Measurements from ENCODE around the gene MOV10L1. TPM values are rescaled to one million over a fixed set of nuclear protein-coding genes. Genes with fewer than 3 reads are reported as not detected.

The MOV10L1 gene
- total RNA-seq, 1 donor from 2014 or later: not detected

GRCh38 chr22:50208430-50208938, 118.7 kb downstream of the MOV10L1 start:
- ATAC-seq (ENCODE audit: low read depth) (no peak), DNase-seq (no peak)
- Mint-ChIP-seq H3K36me3 (ENCODE audit: low read depth) (peaks cover 68% of the 10 kb centered on the region), H3K27ac (no peak overlapping the region), H3K4me3 (no peak overlapping the region), H3K27me3 (no peaks in the 10 kb centered on the region), H3K9me3 (no peaks in the 10 kb centered on the region), H3K4me1 (peaks cover 29% of the 10 kb centered on the region)
- intact Hi-C loops (cut with micrococcal nuclease): loop anchor here (5.0 to 10.0 kb wide), 3 partner anchors 176 to 354 kb away; partner anchors contain the start of genes IL17REL and ZBED4
- no peak for TF ChIP-seq CTCF (IDR thresholded peaks at IDR 0.05)
- ChIA-PET POLR2A (interaction anchor here (0.6 to 5.0 kb wide), 7 partner anchors 13 to 246 kb away, joined by 3 to 55 read pairs (median 5); no protein-coding TSS in a partner anchor), CTCF (interaction anchor here (1.1 to 4.0 kb wide), 4 partner anchors 18 to 278 kb away, joined by 4 to 39 read pairs (median 10); no protein-coding TSS in a partner anchor)

- CTCF ChIA-PET: interaction anchor here (1.1 to 4.0 kb wide), 4 partner anchors 18 to 278 kb away, joined by 4 to 39 read pairs (median 10); no protein-coding TSS in a partner anchor
- ATAC-seq (ENCODE audit: low read depth): no peak
Observed at GRCh38 chr22:50208939-50209892, 119.4 kb downstream of the MOV10L1 start.

GRCh38 chr22:50209893-50210292, 120.1 kb downstream of the MOV10L1 start:
- Mint-ChIP-seq H3K4me1 (peaks cover 27% of the 10 kb centered on the region), H3K27me3 (no peaks in the 10 kb centered on the region), H3K36me3 (ENCODE audit: low read depth) (peaks cover 64% of the 10 kb centered on the region), H3K27ac (peak overlapping the region; percentile 35), H3K9me3 (no peaks in the 10 kb centered on the region), H3K4me3 (no peak overlapping the region)
- POLR2A ChIA-PET: interaction anchor here (5.0 kb wide), 1 partner anchor 19 kb away, joined by 55 read pairs; no protein-coding TSS in a partner anchor
- intact Hi-C loops (cut with micrococcal nuclease): loop anchor here (1.0 to 10.0 kb wide), 7 partner anchors 20 to 443 kb away; partner anchors contain the start of genes IL17REL and ZBED4
- TF ChIP-seq CTCF (IDR thresholded peaks at IDR 0.05): no peak
- DNase-seq: peak; percentile 60
- peak; percentile 54 for ATAC-seq (ENCODE audit: low read depth)
- CTCF ChIA-PET: no interaction called here

More at GRCh38 chr22:50208939-50209892, 119.4 kb downstream of the MOV10L1 start:
- TF ChIP-seq CTCF (IDR thresholded peaks at IDR 0.05): no peak
- Mint-ChIP-seq H3K4me3 (no peak overlapping the region), H3K36me3 (ENCODE audit: low read depth) (peaks cover 66% of the 10 kb centered on the region), H3K27ac (peak overlapping the region; percentile 35), H3K4me1 (peaks cover 29% of the 10 kb centered on the region), H3K27me3 (no peaks in the 10 kb centered on the region), H3K9me3 (no peaks in the 10 kb centered on the region)
- no peak for DNase-seq
- POLR2A ChIA-PET: interaction anchor here (1.6 to 5.0 kb wide), 4 partner anchors 14 to 60 kb away, joined by 5 to 55 read pairs (median 16); no protein-coding TSS in a partner anchor
- intact Hi-C loops (cut with micrococcal nuclease): loop anchor here (1.0 to 10.0 kb wide), 6 partner anchors 19 to 442 kb away; partner anchors contain the start of genes IL17REL and ZBED4

- Mint-ChIP-seq H3K4me1 (peaks cover 24% of the 10 kb centered on the region), H3K27me3 (no peaks in the 10 kb centered on the region), H3K9me3 (no peaks in the 10 kb centered on the region), H3K27ac (no peak overlapping the region), H3K36me3 (ENCODE audit: low read depth) (peaks cover 65% of the 10 kb centered on the region), H3K4me3 (no peak overlapping the region)
- CTCF ChIA-PET: interaction anchor here (2.4 kb wide), 1 partner anchor 61 kb away, joined by 15 read pairs; no protein-coding TSS in a partner anchor
- ATAC-seq (ENCODE audit: low read depth): no peak
- no peak for TF ChIP-seq CTCF (IDR thresholded peaks at IDR 0.05)
- intact Hi-C loops (cut with micrococcal nuclease): loop anchor here (1.0 kb wide), 1 partner anchor 281 kb away; no protein-coding TSS in a partner anchor
- no peak for DNase-seq
- POLR2A ChIA-PET: interaction anchor here (0.8 to 1.9 kb wide), 2 partner anchors 20 to 62 kb away, joined by 4 to 10 read pairs; no protein-coding TSS in a partner anchor
Observed at GRCh38 chr22:50210378-50211139, 120.8 kb downstream of the MOV10L1 start.
